DMS53 (cell line): ENCODE results near the gene PNPLA5.

Source experiments
- DNase-seq: peaks from one replicate; lab custom pipeline; 2025; lab: John Stamatoyannopoulos, UW

The PNPLA5 gene

DNA sequence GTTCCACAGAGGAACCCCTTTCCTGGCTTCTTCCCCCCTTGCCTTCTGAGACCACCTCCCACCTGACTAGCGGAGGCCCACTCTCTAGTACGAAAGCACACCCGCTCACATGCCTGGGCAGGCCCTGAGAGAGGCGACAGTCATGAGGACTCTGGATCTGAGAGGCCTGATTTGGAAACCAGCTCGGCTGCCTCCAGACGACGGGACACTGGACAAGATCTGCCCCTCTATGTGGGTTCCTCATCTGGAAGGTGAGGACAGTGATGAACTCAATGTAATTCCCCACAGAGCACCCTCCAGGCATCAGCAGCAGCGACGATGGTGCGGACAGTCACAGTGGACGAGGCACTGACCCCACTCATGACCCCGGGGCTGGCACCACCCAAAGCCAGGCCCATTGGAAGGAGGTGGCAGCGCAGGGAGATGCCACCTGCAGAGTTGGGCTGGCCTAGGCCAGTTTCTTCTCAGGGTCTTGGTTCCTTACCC, 37.0 kb downstream of the PNPLA5 start:
- DNase-seq: no peak

- no peak for DNase-seq
Measured at GRCh38 chr22:43854121-43854785, 37.6 kb downstream of the PNPLA5 start.

DNA sequence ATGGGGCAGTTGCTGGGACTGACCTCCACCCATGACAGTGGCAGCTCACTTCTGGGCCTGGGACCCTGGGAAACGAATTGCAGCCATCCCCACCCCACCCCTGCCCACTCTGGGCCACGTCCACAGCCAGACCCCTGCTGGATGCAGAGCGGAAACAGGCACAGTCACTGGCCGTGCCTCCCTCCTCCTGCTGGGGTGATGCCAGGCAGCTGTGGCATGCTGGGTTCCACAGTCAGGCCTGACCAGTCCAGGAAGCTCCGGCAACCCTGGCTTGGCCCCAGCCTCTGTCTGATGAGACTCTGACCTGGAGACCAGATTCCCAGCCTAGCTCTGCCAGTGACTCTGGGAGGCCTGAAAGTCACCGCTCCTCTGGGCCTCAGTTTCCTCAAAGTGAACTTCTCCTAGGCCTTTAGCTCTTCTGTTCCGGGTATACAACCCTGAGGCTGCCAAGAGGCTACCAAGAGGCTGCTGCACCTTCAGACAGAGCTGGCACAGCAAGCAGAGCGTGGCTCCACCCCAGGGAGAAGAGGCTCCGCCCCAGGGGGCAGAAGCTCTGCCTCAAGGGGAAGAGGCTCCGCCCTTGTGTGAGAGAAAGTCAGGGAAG, 38.4 kb downstream of the PNPLA5 start:
- peak; percentile 7 for DNase-seq

- DNase-seq: no peak
Measured at GRCh38 chr22:43852573-43853327, 39.1 kb downstream of the PNPLA5 start.

DNA sequence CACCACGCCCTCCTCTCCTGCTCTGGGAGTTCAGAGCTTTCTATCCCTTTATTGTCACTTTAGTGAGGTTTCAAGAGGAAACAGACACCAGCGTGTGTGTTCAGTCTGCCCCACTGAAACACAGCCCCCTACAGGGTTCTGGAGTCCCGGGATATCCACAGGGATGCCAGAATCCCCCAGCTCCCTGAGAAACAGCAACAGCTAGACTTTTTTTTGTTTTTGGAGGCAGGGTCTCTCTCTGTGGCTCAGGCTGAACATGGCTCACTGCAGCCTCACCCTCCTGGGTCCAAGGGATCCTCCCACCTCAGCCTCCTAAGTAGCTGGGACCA, 39.9 kb downstream of the PNPLA5 start:
- DNase-seq: no peak

- no peak for DNase-seq
Measured at GRCh38 chr22:43851058-43851978, 40.5 kb downstream of the PNPLA5 start.

GRCh38 chr22:43850529-43850928, 41.3 kb downstream of the PNPLA5 start:
- DNase-seq: no peak

- DNase-seq: no peak
Measured at GRCh38 chr22:43849731-43850130, 42.1 kb downstream of the PNPLA5 start.

GRCh38 chr22:43848366-43849171, 43.2 kb downstream of the PNPLA5 start:
- peak; percentile 43 for DNase-seq

GRCh38 chr22:43847376-43848289, 44.2 kb downstream of the PNPLA5 start:
- DNase-seq: no peak

DNA sequence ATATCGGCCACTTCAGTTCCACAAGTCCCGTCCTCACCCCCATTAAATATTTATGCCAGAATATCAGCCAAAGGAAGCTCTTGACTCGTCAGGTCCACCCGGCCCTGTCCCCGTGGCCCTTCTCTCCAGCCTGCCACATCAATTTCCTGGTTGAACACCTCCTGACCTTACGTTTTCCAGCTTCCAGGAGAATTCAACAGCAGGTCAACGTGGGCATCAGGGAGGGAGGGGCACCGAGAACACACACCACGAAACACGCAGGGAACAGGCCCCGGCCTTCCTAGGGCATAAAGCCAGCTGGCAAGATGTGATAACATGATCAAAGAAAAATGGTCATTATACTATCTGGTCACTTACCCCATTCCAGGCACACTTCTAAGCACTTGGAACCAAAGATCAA, 44.8 kb downstream of the PNPLA5 start:
- DNase-seq: no peak

- no peak for DNase-seq
Measured at GRCh38 chr22:43845981-43846380, 45.8 kb downstream of the PNPLA5 start.

DNA sequence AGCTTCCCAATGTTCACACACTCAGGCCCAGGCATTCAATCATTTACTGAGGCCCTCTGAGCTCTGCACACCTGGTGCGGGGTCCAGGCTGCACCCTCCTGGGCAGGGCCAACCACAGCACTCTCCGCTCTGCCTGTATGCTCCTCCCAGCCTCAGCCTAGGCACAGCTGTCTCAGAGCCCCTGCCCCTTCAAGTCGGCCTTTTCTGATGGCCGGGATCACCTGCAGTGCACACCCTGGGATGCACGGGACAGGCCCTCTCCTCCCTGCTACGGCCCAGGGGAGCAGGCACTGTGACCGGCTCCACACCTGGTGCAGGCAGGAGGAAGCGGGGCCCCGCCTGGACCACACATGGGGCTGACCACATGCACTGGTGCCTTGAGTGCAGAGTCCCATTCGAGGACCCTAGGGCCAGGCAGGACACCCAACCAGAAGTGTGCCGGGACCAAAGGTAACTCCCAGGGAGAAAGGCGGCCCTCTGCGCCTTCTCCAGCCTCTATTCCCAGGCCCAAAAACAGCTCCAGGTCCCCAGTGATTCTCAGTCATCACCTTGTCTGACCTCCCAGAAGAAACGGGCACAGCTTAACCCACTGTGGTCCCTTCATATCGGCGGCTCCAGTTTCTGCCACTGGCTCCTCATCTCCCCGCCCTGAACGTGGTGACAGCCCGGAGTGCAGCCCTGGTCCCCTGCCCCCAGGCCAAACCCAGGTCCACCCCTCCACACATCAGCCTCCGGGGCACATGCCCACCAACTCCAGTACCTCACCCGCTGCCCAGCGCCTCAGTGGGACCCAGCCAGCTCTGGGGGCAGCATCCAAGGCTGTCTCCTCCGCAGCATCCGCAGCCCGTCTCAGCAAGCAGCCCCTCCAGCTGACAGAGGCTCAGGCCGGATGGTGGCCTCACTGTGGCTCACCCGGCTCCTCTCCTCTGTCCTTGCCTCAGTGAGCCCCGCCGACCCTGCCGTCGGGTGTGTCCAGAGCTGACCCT, 47.0 kb downstream of the PNPLA5 start:
- no peak for DNase-seq

GRCh38 chr22:43843783-43844530, 47.9 kb downstream of the PNPLA5 start:
- DNase-seq: no peak

DNA sequence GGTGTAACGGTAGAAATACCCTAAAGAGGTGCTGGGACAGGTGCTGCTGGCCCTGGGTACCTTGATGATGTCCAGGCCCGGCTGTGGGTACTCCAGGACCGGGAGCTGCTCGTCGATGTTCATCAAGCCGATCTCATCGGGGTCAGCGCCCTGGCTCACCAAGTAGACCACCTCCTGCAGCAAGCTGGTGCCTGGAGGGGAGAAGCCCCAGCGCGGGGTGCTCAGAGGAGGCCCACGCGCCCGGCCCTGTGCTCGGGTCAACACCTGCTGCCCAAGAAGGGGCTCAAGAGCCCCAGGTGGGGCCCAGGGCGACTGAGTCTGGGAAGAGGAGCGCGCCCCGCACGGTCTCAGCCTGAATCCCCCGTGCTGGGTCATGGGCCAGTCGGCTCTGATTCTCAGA, 50.1 kb downstream of the PNPLA5 start:
- DNase-seq: no peak

DNA sequence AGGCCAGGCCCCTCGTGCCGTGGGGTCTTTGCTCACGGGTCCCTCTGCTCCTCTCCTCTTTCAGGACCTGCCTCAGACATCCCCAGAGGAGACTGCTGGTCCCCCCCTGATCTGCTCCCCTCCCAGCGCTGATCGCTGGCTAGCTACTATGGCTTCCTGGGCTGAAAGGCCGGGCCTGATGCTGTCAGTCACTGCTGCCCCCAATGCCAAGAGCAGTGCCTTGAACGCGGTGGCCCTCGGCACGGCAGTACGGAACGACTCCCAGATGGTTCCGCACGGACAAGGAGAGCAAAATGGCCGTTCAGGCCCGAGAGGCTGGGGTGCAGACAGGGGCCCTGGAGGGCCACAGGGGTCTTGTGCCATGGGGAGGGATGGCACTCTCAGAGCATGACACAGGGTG, 51.0 kb downstream of the PNPLA5 start:
- no peak for DNase-seq

GRCh38 chr22:43840431-43840830, 51.4 kb downstream of the PNPLA5 start:
- DNase-seq: no peak

DNA sequence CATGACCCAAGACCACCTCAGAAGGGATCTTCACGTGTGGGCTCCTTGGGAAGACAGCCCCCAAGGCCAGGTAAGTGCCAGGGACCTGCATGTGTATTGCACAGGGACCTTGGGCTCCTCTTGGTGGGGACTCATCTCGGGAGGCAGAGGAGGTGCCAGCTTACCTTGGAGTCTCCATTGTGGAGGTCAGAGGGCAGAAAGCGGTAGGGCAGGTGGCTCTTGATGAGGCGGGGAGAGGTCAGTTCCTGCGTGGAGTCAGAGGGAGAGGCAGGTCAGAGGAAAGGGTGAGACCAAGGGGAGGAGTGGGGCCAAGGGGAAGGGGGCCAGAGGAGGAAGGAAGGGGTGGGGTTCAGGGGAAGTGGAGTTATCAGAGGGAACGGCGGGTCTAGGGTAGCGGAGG, 52.0 kb downstream of the PNPLA5 start:
- no peak for DNase-seq
